GM23338 (cell line): Measurements from ENCODE around the gene RHOT1. TPM values are rescaled to one million over a fixed set of nuclear protein-coding genes. Genes with fewer than 3 reads are reported as not detected.

Experiments used
- ATAC-seq: fragments of 200-7000 bp; cut with Tn5 transposase; 3 replicates; pipeline ENCODE4 v1.9.1; 2020
- DNase-seq: peaks from one replicate; pipeline ENCODE4 v3.0.0-alpha.2; 2015; ENCODE audit warnings: low spot score
- H2AFZ ChIP-seq: fragments of 200-600 bp; sonication (generic); 2 replicates; pipeline ENCODE4 v1.8.0; 2016; ENCODE audit warnings: antibody characterized with exemption, mild to moderate bottlenecking, moderate library complexity
- H3F3A ChIP-seq: fragments of 200-600 bp; sonication (generic); replicated peaks from 2 replicates; pipeline ENCODE4 v1.8.0; 2017; ENCODE audit warnings: antibody characterized with exemption, mixed run types, low read depth
- H3K27ac ChIP-seq: fragments of 200-600 bp; sonication (generic); 2 replicates; pipeline ENCODE4 v1.6.1; 2016; ENCODE audit warnings: low read depth
- H3K27me3 ChIP-seq: fragments of 200-600 bp; sonication (generic); 2 replicates; pipeline ENCODE4 v1.8.0; 2016; ENCODE audit warnings: mild to moderate bottlenecking, mixed run types, moderate library complexity; ENCODE audit not compliant: insufficient read depth
- H3K36me3 ChIP-seq: fragments of 200-600 bp; sonication (generic); 2 replicates; pipeline ENCODE4 v1.8.0; 2016; ENCODE audit warnings: mild to moderate bottlenecking; ENCODE audit not compliant: insufficient read depth
- H3K4me1 ChIP-seq: fragments of 200-600 bp; sonication (generic); 2 replicates; pipeline ENCODE4 v1.8.0; 2016; ENCODE audit warnings: mild to moderate bottlenecking, moderate library complexity; ENCODE audit not compliant: insufficient read depth
- H3K4me2 ChIP-seq: fragments of 200-600 bp; sonication (generic); 2 replicates; pipeline ENCODE4 v1.7.1; 2017; ENCODE audit warnings: mixed run types
- H3K4me3 ChIP-seq: fragments of 200-600 bp; sonication (generic); 2 replicates; pipeline ENCODE4 v1.6.1; 2016; ENCODE audit warnings: mixed run types
- H3K79me2 ChIP-seq: fragments of 200-600 bp; sonication (generic); replicated peaks from 2 replicates; pipeline ENCODE4 v1.8.0; 2017; ENCODE audit warnings: mild to moderate bottlenecking; ENCODE audit not compliant: insufficient read depth
- H3K9me2 ChIP-seq: fragments of 200-600 bp; sonication (generic); 2 replicates; pipeline ENCODE4 v1.8.0; 2017; ENCODE audit not compliant: insufficient read depth
- H4K20me1 ChIP-seq: fragments of 200-600 bp; sonication (generic); replicated peaks from 2 replicates; pipeline ENCODE4 v1.8.0; 2017; ENCODE audit warnings: mild to moderate bottlenecking; ENCODE audit not compliant: insufficient read depth
- H3K27ac Mint-ChIP-seq: 2 replicates; pipeline ENCODE4 v1.8.0; 2020; ENCODE audit warnings: inconsistent platforms, mild to moderate bottlenecking, moderate library complexity, mixed read lengths
- H3K27me3 Mint-ChIP-seq: 3 replicates; pipeline ENCODE4 v1.8.0; 2022; ENCODE audit warnings: low read depth, mild to moderate bottlenecking, moderate library complexity, mixed read lengths, inconsistent platforms; ENCODE audit not compliant: insufficient read depth, poor library complexity
- H3K36me3 Mint-ChIP-seq: 3 replicates; pipeline ENCODE4 v1.8.0; 2021; ENCODE audit warnings: low read depth, mild to moderate bottlenecking, inconsistent platforms, moderate library complexity, mixed read lengths
- H3K4me1 Mint-ChIP-seq: 3 replicates; pipeline ENCODE4 v1.8.0; 2020; ENCODE audit warnings: mild to moderate bottlenecking, inconsistent platforms, mixed read lengths
- H3K4me3 Mint-ChIP-seq: 3 replicates; pipeline ENCODE4 v1.8.0; 2021; ENCODE audit warnings: moderate library complexity, mild to moderate bottlenecking, inconsistent platforms, mixed read lengths
- H3K9me3 Mint-ChIP-seq: 3 replicates; pipeline ENCODE4 v1.8.0; 2020; ENCODE audit warnings: moderate library complexity, mild to moderate bottlenecking, inconsistent platforms, mixed read lengths
- CREB1 ChIP-seq: fragments of 250-450 bp; sonication (Bioruptor Pico); IDR thresholded peaks from 2 replicates; pipeline ENCODE4 v1.5.0; 2020; ENCODE audit warnings: low read depth, mild to moderate bottlenecking, moderate library complexity
- CTCF ChIP-seq, 2 experiments: fragments of 200-600 bp in 1 of 2; sonication (generic) in 1 of 2; conservative IDR thresholded peaks; 2 replicates each; pipeline versions ENCODE4 v1.5.1 to v1.6.1; 2016 to 2017; ENCODE audit warnings: antibody characterized with exemption in 2 of 2, low read depth in 2 of 2, mild to moderate bottlenecking in 2 of 2, moderate library complexity in 1 of 2
- ETS1 ChIP-seq: IDR thresholded peaks from 2 replicates; pipeline ENCODE4 v1.6.1; 2016; ENCODE audit warnings: antibody characterized with exemption
- EZH2 ChIP-seq: fragments of 200-600 bp; sonication (generic); IDR thresholded peaks from one replicate; pipeline ENCODE4 v1.8.0; 2017; ENCODE audit warnings: antibody characterized with exemption, mild to moderate bottlenecking, low read depth; ENCODE audit not compliant: unreplicated experiment
- EZH2phosphoT487 ChIP-seq: fragments of 200-600 bp; sonication (generic); IDR thresholded peaks from one replicate; pipeline ENCODE4 v1.8.1; 2018; ENCODE audit warnings: antibody characterized with exemption; ENCODE audit not compliant: unreplicated experiment
- JUNB ChIP-seq: IDR thresholded peaks from one replicate; pipeline ENCODE4 v1.6.1; 2016; ENCODE audit warnings: antibody characterized with exemption; ENCODE audit not compliant: unreplicated experiment
- NANOG ChIP-seq: IDR thresholded peaks from 2 replicates; pipeline ENCODE4 v1.6.1; 2016; ENCODE audit warnings: antibody characterized with exemption, borderline replicate concordance
- POLR2AphosphoS5 ChIP-seq: IDR thresholded peaks from 2 replicates; pipeline ENCODE4 v1.6.1; 2016; ENCODE audit warnings: antibody characterized with exemption, low read depth
- REST ChIP-seq: IDR thresholded peaks from one replicate; pipeline ENCODE4 v1.6.1; 2018; ENCODE audit warnings: antibody characterized with exemption; ENCODE audit not compliant: unreplicated experiment
- STAT1 ChIP-seq: IDR thresholded peaks from one replicate; pipeline ENCODE4 v1.6.1; 2016; ENCODE audit warnings: antibody characterized with exemption; ENCODE audit not compliant: unreplicated experiment
- ZNF114 ChIP-seq: fragments of 250-450 bp; sonication (Bioruptor Pico); IDR thresholded peaks from 2 replicates; pipeline ENCODE4 v1.5.0; 2020; ENCODE audit warnings: mild to moderate bottlenecking, moderate library complexity
- ZNF331 ChIP-seq: fragments of 250-450 bp; sonication (Bioruptor Pico); IDR thresholded peaks from 2 replicates; pipeline ENCODE4 v1.5.0; 2020; ENCODE audit warnings: low read depth, mild to moderate bottlenecking, moderate library complexity
- ZNF462 ChIP-seq: fragments of 250-450 bp; sonication (Bioruptor Pico); IDR thresholded peaks from 2 replicates; pipeline ENCODE4 v1.5.0; 2020; ENCODE audit warnings: mild to moderate bottlenecking, moderate library complexity
- polyA plus RNA-seq: library from polyadenylated mRNA; unstranded; fragments of >200 nt; fragmentation: Nextera tagmentation; extraction: Ambion mirVana; gene quantifications from 2 replicates; pipeline ENCODE4 v1.2.1, GENCODE V29; 2016
- total RNA-seq: library from RNA; depleted of rRNA; stranded (reverse); fragments of >200 nt; shearing (Covaris generic); gene quantifications from 2 replicates; pipeline ENCODE4 v1.2.3, GENCODE V29; 2014

RHOT1 gene
- total and polyA plus RNA-seq, 2 experiments from 2014 or later, result 40.8 to 53.5 TPM

- no peak overlapping the region for H3K27ac ChIP-seq
- H3K27me3 ChIP-seq, result no peaks in the 10 kb centered on the region
- H3K4me2 ChIP-seq, result 0 out of 2 replicates have a peak overlapping the region, but pooled peaks have one; percentile 21
- 0 out of 2 replicates have a peak overlapping the region, but pooled peaks have one; percentile 1 for H3K27ac Mint-ChIP-seq
- H3K36me3 Mint-ChIP-seq, result no peaks in the 10 kb centered on the region
- ATAC-seq (no peak), DNase-seq (no peak)
- no peak overlapping the region for H3K4me3 ChIP-seq
- TF ChIP-seq ZNF114 (CRISPR knock-in tag) (no peak), EZH2 (no peak), ZNF462 (CRISPR knock-in tag) (no peak), REST (no peak), JUNB (no peak), ZNF331 (CRISPR knock-in tag) (no peak), EZH2phosphoT487 (no peak), NANOG (no peak), STAT1 (no peak), ETS1 (no peak), CREB1 (no peak), CTCF (conservative IDR thresholded peaks at IDR 0.05; ENCODE audit: low read depth in 2 of 2) (no peak), POLR2AphosphoS5 (no peak)
- H3K79me2 ChIP-seq, result no peaks in the 10 kb centered on the region
- no peaks in the 10 kb centered on the region for H3K9me3 Mint-ChIP-seq
- H3F3A ChIP-seq, result peaks cover 21% of the 10 kb centered on the region; the same call in 1 of the 2 replicates
- no peaks in the 10 kb centered on the region for H3K27me3 Mint-ChIP-seq
- H3K4me1 ChIP-seq, result peaks cover 19% of the 10 kb centered on the region
- peaks cover 39% of the 10 kb centered on the region for H3K4me1 Mint-ChIP-seq
- no peaks in the 10 kb centered on the region for H3K9me2 ChIP-seq
- H3K36me3 ChIP-seq, result no peaks in the 10 kb centered on the region
- H2AFZ ChIP-seq, result peak overlapping the region; percentile 91
- no peak overlapping the region for H3K4me3 Mint-ChIP-seq
- no peaks in the 10 kb centered on the region for H4K20me1 ChIP-seq
Measured at GRCh38 chr17:32110596-32110995, 31.7 kb upstream of the RHOT1 start.
